HFFc6 (cell line): Measurements from ENCODE around the gene RBM19. TPM values are rescaled to one million over a fixed set of nuclear protein-coding genes. Genes with fewer than 3 reads are reported as not detected.

Experiments
- DNase-seq: peaks from one replicate; pipeline ENCODE4 v3.0.0-alpha.2; 2018
- H3K27ac Mint-ChIP-seq: 2 replicates; pipeline ENCODE4 v1.8.0; 2020; ENCODE audit warnings: mild to moderate bottlenecking, mixed read lengths
- H3K27me3 Mint-ChIP-seq: 2 replicates; pipeline ENCODE4 v1.8.0; 2021; ENCODE audit warnings: mild to moderate bottlenecking, moderate library complexity, mixed read lengths; ENCODE audit not compliant: insufficient read depth
- H3K36me3 Mint-ChIP-seq: 2 replicates; pipeline ENCODE4 v1.8.0; 2021; ENCODE audit warnings: low read depth, mixed read lengths
- H3K4me1 Mint-ChIP-seq: 2 replicates; pipeline ENCODE4 v1.8.0; 2020; ENCODE audit warnings: low read depth, mixed read lengths
- H3K4me3 Mint-ChIP-seq: 2 replicates; pipeline ENCODE4 v1.8.0; 2020; ENCODE audit warnings: mild to moderate bottlenecking, moderate library complexity, mixed read lengths
- H3K9me3 Mint-ChIP-seq: 2 replicates; pipeline ENCODE4 v1.8.0; 2020; ENCODE audit warnings: mild to moderate bottlenecking, mixed read lengths
- total RNA-seq, 6 experiments: library from RNA; stranded (reverse); fragmentation: NEBNext Ultra II Directional; extraction: Animal tissue kit (Norgen Biotek cat#: 25700); gene quantifications; 2 replicates in 1 of 6; 3 replicates in 5 of 6; pipeline ENCODE4 v1.2.3, GENCODE V29; 2021
- TF ChIP-seq, protein P1 (sequence below): fragments of 200-600 bp; sonication (generic); IDR thresholded peaks from 2 replicates; pipeline ENCODE4 v1.5.0; 2021; ENCODE audit warnings: antibody characterized with exemption, mild to moderate bottlenecking

Gene RBM19
- total RNA-seq, 6 experiments from 2014 or later: 27.8 to 34.8 (median 29.8) TPM

DNA sequence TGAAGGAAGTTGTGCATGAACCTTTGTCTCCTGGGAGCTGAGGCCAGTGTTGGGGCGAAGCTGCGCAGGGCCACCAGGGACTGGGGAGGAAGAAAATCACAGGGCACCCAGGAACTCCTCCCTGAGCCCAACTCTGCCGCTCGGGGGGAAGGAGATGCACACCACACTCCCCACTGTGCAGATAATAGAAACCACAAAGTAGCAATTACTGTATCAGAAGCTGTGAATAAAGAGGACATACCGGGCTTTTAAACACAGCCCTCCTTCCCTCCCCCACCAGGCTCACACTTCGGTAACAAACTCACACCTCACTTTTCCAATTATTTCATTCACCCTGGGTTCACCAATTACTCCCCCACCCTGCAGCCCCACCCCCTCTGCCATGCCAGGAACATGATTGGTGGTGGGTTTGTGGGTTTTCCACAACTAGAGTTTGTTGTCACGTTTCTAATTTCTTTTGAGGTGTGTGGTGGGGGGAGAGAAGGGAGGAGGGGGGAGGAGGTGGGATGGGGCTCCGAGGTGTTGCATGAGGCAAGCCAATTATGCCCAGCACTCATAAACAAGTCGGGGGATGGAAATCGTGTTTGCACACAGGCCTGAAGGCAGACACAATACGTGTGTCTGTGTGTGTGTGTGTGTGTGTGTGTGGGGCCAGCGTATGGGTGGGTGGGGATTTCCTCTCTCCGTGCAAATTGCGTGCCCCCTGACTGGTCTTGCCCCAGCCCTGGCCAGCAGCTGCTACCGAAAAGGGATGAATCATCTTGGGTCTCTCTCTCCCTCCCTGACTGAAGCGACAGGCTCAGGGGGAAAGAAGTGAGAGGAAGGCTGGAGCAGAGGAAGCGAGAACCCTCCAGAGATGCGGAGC, 103.3 kb downstream of the RBM19 start:
- Mint-ChIP-seq H3K27me3 (no peaks in the 10 kb centered on the region), H3K4me1 (peaks cover 30% of the 10 kb centered on the region), H3K36me3 (peaks cover 6% of the 10 kb centered on the region; the same call in 1 of the 2 replicates), H3K9me3 (no peaks in the 10 kb centered on the region), H3K4me3 (peak overlapping the region; percentile 2; the same call in 1 of the 2 replicates), H3K27ac (peak overlapping the region; percentile 56; the same call in 1 of the 2 replicates)
- DNase-seq: peak; percentile 72
- TF ChIP-seq, protein P1, sequence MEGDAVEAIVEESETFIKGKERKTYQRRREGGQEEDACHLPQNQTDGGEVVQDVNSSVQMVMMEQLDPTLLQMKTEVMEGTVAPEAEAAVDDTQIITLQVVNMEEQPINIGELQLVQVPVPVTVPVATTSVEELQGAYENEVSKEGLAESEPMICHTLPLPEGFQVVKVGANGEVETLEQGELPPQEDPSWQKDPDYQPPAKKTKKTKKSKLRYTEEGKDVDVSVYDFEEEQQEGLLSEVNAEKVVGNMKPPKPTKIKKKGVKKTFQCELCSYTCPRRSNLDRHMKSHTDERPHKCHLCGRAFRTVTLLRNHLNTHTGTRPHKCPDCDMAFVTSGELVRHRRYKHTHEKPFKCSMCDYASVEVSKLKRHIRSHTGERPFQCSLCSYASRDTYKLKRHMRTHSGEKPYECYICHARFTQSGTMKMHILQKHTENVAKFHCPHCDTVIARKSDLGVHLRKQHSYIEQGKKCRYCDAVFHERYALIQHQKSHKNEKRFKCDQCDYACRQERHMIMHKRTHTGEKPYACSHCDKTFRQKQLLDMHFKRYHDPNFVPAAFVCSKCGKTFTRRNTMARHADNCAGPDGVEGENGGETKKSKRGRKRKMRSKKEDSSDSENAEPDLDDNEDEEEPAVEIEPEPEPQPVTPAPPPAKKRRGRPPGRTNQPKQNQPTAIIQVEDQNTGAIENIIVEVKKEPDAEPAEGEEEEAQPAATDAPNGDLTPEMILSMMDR: no peak

DNA sequence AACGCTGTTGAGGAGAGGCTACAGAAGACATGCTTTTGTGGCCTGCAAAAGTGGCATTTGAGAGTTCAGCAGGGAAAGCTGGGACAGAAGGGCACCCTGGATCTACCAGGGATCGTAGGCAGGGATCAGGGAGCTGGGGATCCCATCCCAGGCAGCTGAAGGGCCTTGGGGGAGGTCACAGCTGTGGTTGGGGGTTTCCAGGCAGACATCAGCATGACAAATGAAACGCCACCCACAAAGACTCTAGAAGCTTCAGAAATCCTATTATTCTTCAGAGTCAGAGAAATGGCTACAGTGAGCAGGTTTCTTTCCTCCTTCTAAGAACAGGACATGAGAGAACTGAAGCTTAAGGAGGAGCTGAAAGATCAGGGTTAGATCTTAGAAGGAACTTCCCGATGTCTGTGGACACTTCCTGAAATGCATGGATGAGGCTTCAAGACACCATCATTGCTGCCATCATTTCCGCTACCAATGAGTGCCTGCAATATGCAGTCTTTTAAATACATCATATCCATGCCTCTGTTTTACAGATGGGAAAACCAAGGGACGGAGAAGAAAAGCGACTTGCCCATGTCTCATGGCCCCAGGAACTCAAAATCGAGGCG, 104.3 kb downstream of the RBM19 start:
- Mint-ChIP-seq H3K27me3 (no peaks in the 10 kb centered on the region), H3K4me3 (no peak overlapping the region), H3K36me3 (peaks cover 6% of the 10 kb centered on the region; the same call in 1 of the 2 replicates), H3K9me3 (no peaks in the 10 kb centered on the region), H3K27ac (peak overlapping the region; percentile 78; the same call in 1 of the 2 replicates), H3K4me1 (peaks cover 30% of the 10 kb centered on the region)
- DNase-seq: no peak
- TF ChIP-seq, protein P1: no peak

DNA sequence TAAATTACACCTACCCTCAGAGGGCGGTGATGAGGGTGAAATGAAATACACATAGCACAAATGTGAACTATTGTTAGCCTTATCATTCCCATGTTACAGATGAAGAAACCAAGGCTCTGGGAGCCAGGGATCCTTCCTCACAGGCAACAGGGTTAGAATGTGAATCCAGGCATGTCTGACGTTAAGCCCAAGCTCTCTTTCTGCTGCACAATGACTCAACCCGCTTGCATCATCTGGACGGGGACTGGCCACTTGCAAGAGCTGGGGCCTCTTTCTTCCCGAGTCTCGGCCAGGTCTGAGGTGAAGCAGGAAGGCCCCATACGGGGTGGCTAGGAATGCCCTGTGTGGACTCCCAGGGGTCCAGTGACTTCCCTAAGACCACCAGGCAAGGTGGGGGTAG, 105.2 kb downstream of the RBM19 start:
- Mint-ChIP-seq H3K4me1 (peaks cover 30% of the 10 kb centered on the region), H3K36me3 (peaks cover 6% of the 10 kb centered on the region; the same call in 1 of the 2 replicates), H3K27ac (peak overlapping the region; percentile 78), H3K4me3 (no peak overlapping the region; the same call in 1 of the 2 replicates), H3K9me3 (no peaks in the 10 kb centered on the region), H3K27me3 (no peaks in the 10 kb centered on the region)
- TF ChIP-seq, protein P1: no peak
- peak; percentile 87 for DNase-seq

DNA sequence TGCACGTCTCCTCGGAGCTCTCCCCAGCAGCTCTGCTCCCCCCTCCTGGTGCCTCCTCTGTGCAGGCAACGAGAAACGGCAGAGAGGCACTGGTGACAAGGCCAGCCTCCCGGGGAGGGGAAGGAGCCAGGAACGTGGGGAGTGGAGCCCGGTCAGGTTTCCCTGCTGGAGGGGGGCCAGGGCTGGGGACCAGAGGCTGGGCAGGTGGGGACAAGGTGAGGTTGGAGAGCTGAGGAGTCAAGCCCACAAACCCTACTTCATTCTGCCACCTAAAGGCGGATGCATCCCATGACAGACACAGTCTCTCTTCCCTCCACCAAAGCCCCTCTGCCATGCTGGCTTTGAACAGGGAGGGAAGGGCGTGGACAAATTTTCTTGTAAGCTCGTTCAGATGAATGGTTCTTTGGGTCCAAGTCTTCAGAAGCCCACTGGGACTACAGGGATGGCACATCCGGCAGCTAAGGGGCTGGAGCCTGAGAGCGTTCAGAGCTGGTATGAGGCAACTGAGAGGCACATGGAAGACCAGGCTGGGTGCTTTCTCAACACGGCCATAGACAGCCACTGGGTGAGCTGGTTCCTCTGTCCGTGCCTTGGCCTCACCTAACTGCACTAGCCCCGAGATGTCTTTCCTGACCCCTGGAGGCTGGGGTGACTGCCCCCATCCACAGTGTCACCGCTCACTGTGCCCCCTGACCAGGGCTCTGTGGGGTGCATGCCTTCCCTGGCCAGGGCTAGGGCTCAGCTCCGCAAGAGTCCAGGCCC, 105.9 kb downstream of the RBM19 start:
- H3K9me3 Mint-ChIP-seq: no peaks in the 10 kb centered on the region
- no peaks in the 10 kb centered on the region for H3K27me3 Mint-ChIP-seq
- DNase-seq: no peak
- TF ChIP-seq, protein P1: no peak
- peaks cover 2% of the 10 kb centered on the region; the same call in 1 of the 2 replicates for H3K36me3 Mint-ChIP-seq
- peaks cover 30% of the 10 kb centered on the region for H3K4me1 Mint-ChIP-seq
- H3K4me3 Mint-ChIP-seq: no peak overlapping the region
- peak overlapping the region; percentile 78 for H3K27ac Mint-ChIP-seq

DNA sequence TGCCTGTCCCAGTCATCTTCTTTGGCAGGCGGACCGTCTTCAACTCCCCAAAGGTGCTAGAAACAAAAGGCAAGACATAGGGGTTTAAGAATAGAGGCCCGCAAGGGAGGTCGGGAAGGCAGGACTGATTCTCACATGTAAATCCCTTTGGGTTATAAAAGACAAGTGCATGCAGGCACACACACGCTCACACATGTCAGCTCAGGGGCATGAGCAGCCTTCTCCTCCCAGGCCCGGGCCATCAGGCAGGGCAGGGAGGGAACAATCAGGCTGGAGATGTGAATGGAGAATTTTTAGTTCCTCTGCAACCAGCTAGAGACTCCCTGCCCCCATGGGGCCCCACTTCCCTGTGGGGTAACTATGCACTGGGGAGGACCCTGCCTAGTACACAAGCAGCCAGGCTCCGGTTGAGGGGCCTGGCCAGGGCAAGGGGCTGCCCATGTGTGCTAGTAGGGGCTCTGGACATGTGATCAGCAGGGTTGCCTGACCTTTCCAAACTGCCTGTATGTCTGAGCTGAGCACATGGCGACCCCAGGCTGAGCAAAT, 107.2 kb downstream of the RBM19 start:
- no peak for DNase-seq
- Mint-ChIP-seq H3K27me3 (no peaks in the 10 kb centered on the region), H3K36me3 (no peaks in the 10 kb centered on the region), H3K27ac (no peak overlapping the region), H3K4me3 (no peak overlapping the region), H3K9me3 (no peaks in the 10 kb centered on the region), H3K4me1 (peaks cover 30% of the 10 kb centered on the region)
- TF ChIP-seq, protein P1: no peak
